ENCODE data around the gene TJAP1.

Gene TJAP1

GRCh38 chr6:43448916-43449315 lies 28.5 kb upstream of the TJAP1 start:
- H3K4me3 ChIP-seq (ENCODE audit: insufficient read depth, low read length, poor library complexity, severe bottlenecking) = no peak overlapping the region
- H3F3A ChIP-seq (ENCODE audit: insufficient read depth) = peaks cover 8% of the 10 kb centered on the region
- H3K9me2 ChIP-seq (replicated peaks; ENCODE audit: insufficient read depth, low read length) = no peaks in the 10 kb centered on the region
- H3K9ac ChIP-seq (ENCODE audit: low read length) = no peak overlapping the region
- 0 out of 2 replicates have a peak, but pooled peaks cover 6% of the 10 kb centered on the region for H3K36me3 ChIP-seq (ENCODE audit: low read length)
- no peaks in the 10 kb centered on the region for H3K27me3 ChIP-seq (ENCODE audit: low read length)
- no peak overlapping the region for H2AFZ ChIP-seq (ENCODE audit: low read depth, low read length, severe bottlenecking)
- H3K79me2 ChIP-seq (ENCODE audit: insufficient read depth, low read length) = no peaks in the 10 kb centered on the region
- no peak overlapping the region for H3K4me2 ChIP-seq (ENCODE audit: low read depth, low read length, poor library complexity, severe bottlenecking)
- TF ChIP-seq EZH2phosphoT487 (conservative IDR thresholded peaks at IDR 0.05; ENCODE audit: low read length) = no peak
- TF ChIP-seq, protein P1, sequence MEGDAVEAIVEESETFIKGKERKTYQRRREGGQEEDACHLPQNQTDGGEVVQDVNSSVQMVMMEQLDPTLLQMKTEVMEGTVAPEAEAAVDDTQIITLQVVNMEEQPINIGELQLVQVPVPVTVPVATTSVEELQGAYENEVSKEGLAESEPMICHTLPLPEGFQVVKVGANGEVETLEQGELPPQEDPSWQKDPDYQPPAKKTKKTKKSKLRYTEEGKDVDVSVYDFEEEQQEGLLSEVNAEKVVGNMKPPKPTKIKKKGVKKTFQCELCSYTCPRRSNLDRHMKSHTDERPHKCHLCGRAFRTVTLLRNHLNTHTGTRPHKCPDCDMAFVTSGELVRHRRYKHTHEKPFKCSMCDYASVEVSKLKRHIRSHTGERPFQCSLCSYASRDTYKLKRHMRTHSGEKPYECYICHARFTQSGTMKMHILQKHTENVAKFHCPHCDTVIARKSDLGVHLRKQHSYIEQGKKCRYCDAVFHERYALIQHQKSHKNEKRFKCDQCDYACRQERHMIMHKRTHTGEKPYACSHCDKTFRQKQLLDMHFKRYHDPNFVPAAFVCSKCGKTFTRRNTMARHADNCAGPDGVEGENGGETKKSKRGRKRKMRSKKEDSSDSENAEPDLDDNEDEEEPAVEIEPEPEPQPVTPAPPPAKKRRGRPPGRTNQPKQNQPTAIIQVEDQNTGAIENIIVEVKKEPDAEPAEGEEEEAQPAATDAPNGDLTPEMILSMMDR (IDR thresholded peaks at IDR 0.05; ENCODE audit: insufficient read depth, low read length, poor library complexity, severe bottlenecking) = no peak
- no peaks in the 10 kb centered on the region for H4K20me1 ChIP-seq (ENCODE audit: low read depth, low read length)
- H3K27ac ChIP-seq (ENCODE audit: low read depth, low read length) = no peak overlapping the region
- H3K9me3 ChIP-seq (ENCODE audit: insufficient read depth, low read length) = no peaks in the 10 kb centered on the region

DNA sequence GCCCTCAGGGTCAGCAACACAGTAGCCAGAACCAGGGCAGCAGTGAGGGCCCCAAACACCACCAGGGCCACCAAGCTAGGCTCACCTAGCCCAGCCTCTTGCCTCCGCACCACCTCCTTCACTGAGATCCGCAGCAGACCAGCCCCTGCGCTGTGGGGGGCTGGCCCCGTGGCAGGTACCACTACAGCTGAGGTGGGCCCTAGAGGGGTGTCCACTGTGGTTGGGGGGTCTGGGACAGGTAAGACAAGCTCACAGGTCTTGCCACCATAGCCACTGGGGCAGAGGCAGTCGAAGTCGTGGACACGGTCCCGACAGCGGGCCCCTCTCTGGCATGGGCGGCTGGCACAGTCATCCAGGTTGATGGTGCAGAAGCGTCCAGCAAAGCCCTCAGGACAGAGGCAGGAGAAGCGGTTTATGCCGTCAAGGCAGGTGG lies 26.7 kb upstream of the TJAP1 start:
- TF ChIP-seq, protein P1 (IDR thresholded peaks at IDR 0.05; ENCODE audit: insufficient read depth, low read length, poor library complexity, severe bottlenecking) = no peak
- TF ChIP-seq EZH2phosphoT487 (conservative IDR thresholded peaks at IDR 0.05; ENCODE audit: low read length) = no peak
- H3K36me3 ChIP-seq (ENCODE audit: low read length) = 0 out of 2 replicates have a peak, but pooled peaks cover 6% of the 10 kb centered on the region
- no peaks in the 10 kb centered on the region for H3K9me2 ChIP-seq (replicated peaks; ENCODE audit: insufficient read depth, low read length)
- H3F3A ChIP-seq (ENCODE audit: insufficient read depth) = peaks cover 12% of the 10 kb centered on the region
- no peaks in the 10 kb centered on the region for H3K9me3 ChIP-seq (ENCODE audit: insufficient read depth, low read length)
- no peak overlapping the region for H2AFZ ChIP-seq (ENCODE audit: low read depth, low read length, severe bottlenecking)
- H3K27me3 ChIP-seq (ENCODE audit: low read length) = no peaks in the 10 kb centered on the region
- H4K20me1 ChIP-seq (ENCODE audit: low read depth, low read length) = no peaks in the 10 kb centered on the region
- no peaks in the 10 kb centered on the region for H3K79me2 ChIP-seq (ENCODE audit: insufficient read depth, low read length)
- no peak overlapping the region for H3K4me3 ChIP-seq (ENCODE audit: insufficient read depth, low read length, poor library complexity, severe bottlenecking)
- no peak overlapping the region for H3K4me2 ChIP-seq (ENCODE audit: low read depth, low read length, poor library complexity, severe bottlenecking)
- no peak overlapping the region for H3K27ac ChIP-seq (ENCODE audit: low read depth, low read length)
- H3K9ac ChIP-seq (ENCODE audit: low read length) = no peak overlapping the region

DNA sequence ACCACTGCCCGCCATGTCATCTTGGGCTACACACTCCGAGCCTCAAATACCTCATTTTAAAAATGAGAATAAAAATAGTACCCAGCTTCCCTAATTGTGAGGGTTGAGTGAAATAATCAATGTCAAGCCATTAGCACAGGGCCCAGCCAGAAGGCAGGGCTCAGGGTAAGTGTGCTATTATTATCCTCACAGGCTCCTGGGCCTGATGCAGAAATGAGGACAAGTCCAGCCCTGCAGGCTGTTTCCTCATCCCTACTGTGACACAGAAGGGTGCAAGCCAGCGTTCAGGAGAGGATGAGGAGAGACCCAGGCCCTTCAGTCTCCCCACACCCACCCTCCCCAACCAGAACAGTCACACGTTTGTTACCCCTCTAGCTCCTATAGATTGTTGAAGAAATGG lies 26.0 kb upstream of the TJAP1 start:
- H3K9me2 ChIP-seq (replicated peaks; ENCODE audit: insufficient read depth, low read length) = no peaks in the 10 kb centered on the region
- 0 out of 2 replicates have a peak, but pooled peaks cover 6% of the 10 kb centered on the region for H3K36me3 ChIP-seq (ENCODE audit: low read length)
- H3K27ac ChIP-seq (ENCODE audit: low read depth, low read length) = no peak overlapping the region
- TF ChIP-seq EZH2phosphoT487 (conservative IDR thresholded peaks at IDR 0.05; ENCODE audit: low read length) = no peak
- TF ChIP-seq, protein P1 (IDR thresholded peaks at IDR 0.05; ENCODE audit: insufficient read depth, low read length, poor library complexity, severe bottlenecking) = no peak
- no peaks in the 10 kb centered on the region for H3K9me3 ChIP-seq (ENCODE audit: insufficient read depth, low read length)
- no peaks in the 10 kb centered on the region for H3K79me2 ChIP-seq (ENCODE audit: insufficient read depth, low read length)
- H3K9ac ChIP-seq (ENCODE audit: low read length) = no peak overlapping the region
- no peaks in the 10 kb centered on the region for H3K27me3 ChIP-seq (ENCODE audit: low read length)
- H2AFZ ChIP-seq (ENCODE audit: low read depth, low read length, severe bottlenecking) = no peak overlapping the region
- no peaks in the 10 kb centered on the region for H4K20me1 ChIP-seq (ENCODE audit: low read depth, low read length)
- H3K4me3 ChIP-seq (ENCODE audit: insufficient read depth, low read length, poor library complexity, severe bottlenecking) = no peak overlapping the region
- H3F3A ChIP-seq (ENCODE audit: insufficient read depth) = peaks cover 12% of the 10 kb centered on the region
- no peak overlapping the region for H3K4me2 ChIP-seq (ENCODE audit: low read depth, low read length, poor library complexity, severe bottlenecking)
